ENCODE data around the gene NUDT17.

DNA sequence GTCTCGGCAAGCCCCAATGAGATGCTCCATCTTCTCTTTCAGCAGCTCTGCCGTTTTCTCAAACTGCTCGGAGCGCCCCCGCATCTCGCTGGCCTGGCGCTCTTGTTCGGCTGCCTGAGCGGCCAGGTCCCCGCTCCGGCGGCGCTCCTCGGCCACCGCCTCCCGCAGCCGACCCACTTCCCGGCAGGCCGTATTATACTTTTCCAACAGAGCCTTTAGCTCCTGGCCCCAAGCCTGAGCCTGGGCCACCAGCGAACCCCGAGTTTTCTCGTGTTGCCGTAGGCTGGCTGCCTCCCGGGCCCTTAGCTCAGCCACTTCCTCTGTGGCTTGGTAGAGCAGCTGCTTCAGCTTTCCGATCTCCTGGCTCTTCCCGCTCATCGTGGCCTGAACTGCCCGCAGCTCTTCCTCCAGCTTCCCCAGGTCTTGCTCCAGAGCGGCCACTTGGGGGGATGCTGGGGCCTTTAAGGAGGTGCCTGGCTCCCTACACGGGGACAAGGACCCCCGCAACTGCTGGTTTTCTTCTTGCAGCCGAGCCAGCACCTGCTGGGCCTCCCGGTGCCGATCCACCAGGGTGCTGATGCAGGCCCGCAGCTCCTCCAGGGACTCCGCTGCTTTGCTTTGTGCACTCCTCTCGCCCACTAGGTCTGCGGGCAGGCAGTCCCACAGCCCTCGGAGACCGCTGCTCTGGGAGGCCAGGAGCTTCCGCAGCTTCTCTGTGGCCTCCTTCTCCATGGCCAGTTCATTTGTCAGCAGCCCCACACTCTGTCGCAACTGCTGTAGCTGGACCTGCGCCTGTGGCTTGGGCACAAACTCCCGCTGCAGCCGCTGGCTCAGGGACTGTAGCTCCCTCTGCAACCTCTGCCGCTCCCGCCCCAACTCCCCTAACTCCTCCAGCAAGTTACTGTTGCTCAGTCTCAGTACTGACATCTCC is 26.8 kb downstream of the NUDT17 start:
- TF ChIP-seq POLR2A (IDR thresholded peaks at IDR 0.05) (no peak), CTCF (IDR thresholded peaks at IDR 0.05) (no peak)

Measured in transverse colon (tissue), 3 donors.